Parathyroid adenoma (tissue), 2 donors: ENCODE data around the gene LAMB3.

Experiments used
- H2AFZ ChIP-seq: fragments of 300-600 bp; sonication (generic); one replicate; pipeline ENCODE4 v1.7.0; 2017; ENCODE audit warnings: antibody characterized with exemption, mild to moderate bottlenecking
- H3K27ac ChIP-seq: fragments of 300-600 bp; sonication (generic); one replicate; pipeline ENCODE4 v1.7.0; 2017
- H3K27me3 ChIP-seq: fragments of 300-600 bp; sonication (generic); one replicate; pipeline ENCODE4 v1.7.0; 2017; ENCODE audit warnings: low read length; ENCODE audit not compliant: control insufficient read depth, insufficient read depth
- H3K36me3 ChIP-seq: fragments of 300-600 bp; sonication (generic); one replicate; pipeline ENCODE4 v1.7.0; 2017; ENCODE audit warnings: low read length; ENCODE audit not compliant: control insufficient read depth, insufficient read depth
- H3K4me1 ChIP-seq: fragments of 300-600 bp; sonication (generic); one replicate; pipeline ENCODE4 v1.7.0; 2017; ENCODE audit warnings: control low read depth
- H3K4me2 ChIP-seq: fragments of 300-600 bp; sonication (generic); one replicate; pipeline ENCODE4 v1.7.0; 2017; ENCODE audit warnings: low read length
- H3K4me3 ChIP-seq: fragments of 300-600 bp; sonication (generic); one replicate; pipeline ENCODE4 v1.7.0; 2017; ENCODE audit warnings: low read depth, low read length
- H3K79me2 ChIP-seq: fragments of 300-600 bp; sonication (generic); one replicate; pipeline ENCODE4 v1.7.0; 2017; ENCODE audit warnings: control low read depth
- H3K9ac ChIP-seq: fragments of 300-600 bp; sonication (generic); one replicate; pipeline ENCODE4 v1.7.0; 2017; ENCODE audit warnings: mild to moderate bottlenecking
- H3K9me3 ChIP-seq: fragments of 300-600 bp; sonication (generic); one replicate; pipeline ENCODE4 v1.7.0; 2017; ENCODE audit warnings: low read length; ENCODE audit not compliant: control insufficient read depth
- CTCF ChIP-seq: fragments of 300-600 bp; sonication (generic); IDR thresholded peaks from one replicate; pipeline ENCODE4 v1.7.0; 2017; ENCODE audit warnings: antibody characterized with exemption, mild to moderate bottlenecking
- donor health status: primary hyperparathyroidism.

LAMB3 gene

GRCh38 chr1:209609791-209610630, 42.2 kb downstream of the LAMB3 start:
- Histone ChIP-seq H3K27me3 (no peaks in the 10 kb centered on the region), H2AFZ (no peak overlapping the region), H3K4me2 (no peak overlapping the region), H3K79me2 (no peaks in the 10 kb centered on the region), H3K9ac (no peak overlapping the region), H3K36me3 (no peaks in the 10 kb centered on the region), H3K4me3 (no peak overlapping the region), H3K4me1 (no peaks in the 10 kb centered on the region), H3K27ac (no peak overlapping the region), H3K9me3 (no peaks in the 10 kb centered on the region)
- no peak for TF ChIP-seq CTCF

- no peak for TF ChIP-seq CTCF
- Histone ChIP-seq H3K9ac (no peak overlapping the region), H3K36me3 (no peaks in the 10 kb centered on the region), H3K4me2 (no peak overlapping the region), H3K9me3 (no peaks in the 10 kb centered on the region), H3K27me3 (no peaks in the 10 kb centered on the region), H3K79me2 (no peaks in the 10 kb centered on the region), H3K27ac (no peak overlapping the region), H3K4me3 (no peak overlapping the region), H3K4me1 (no peaks in the 10 kb centered on the region), H2AFZ (no peak overlapping the region)
These were observed 43.0 kb downstream of the LAMB3 start for GRCh38 chr1:209609041-209609790.

GRCh38 chr1:209607795-209608178, 44.4 kb downstream of the LAMB3 start:
- no peak for TF ChIP-seq CTCF
- H3K9ac ChIP-seq, result no peak overlapping the region
- no peaks in the 10 kb centered on the region for H3K4me1 ChIP-seq
- no peak overlapping the region for H2AFZ ChIP-seq
- H3K4me2 ChIP-seq, result no peak overlapping the region
- H3K4me3 ChIP-seq, result no peak overlapping the region
- H3K79me2 ChIP-seq, result no peaks in the 10 kb centered on the region
- H3K9me3 ChIP-seq, result no peaks in the 10 kb centered on the region
- H3K27ac ChIP-seq, result no peak overlapping the region
- no peaks in the 10 kb centered on the region for H3K36me3 ChIP-seq
- H3K27me3 ChIP-seq, result no peaks in the 10 kb centered on the region

- Histone ChIP-seq H3K9ac (no peak overlapping the region), H3K36me3 (no peaks in the 10 kb centered on the region), H3K4me2 (no peak overlapping the region), H3K79me2 (no peaks in the 10 kb centered on the region), H3K27ac (no peak overlapping the region), H3K9me3 (no peaks in the 10 kb centered on the region), H3K4me3 (no peak overlapping the region), H2AFZ (no peak overlapping the region), H3K27me3 (no peaks in the 10 kb centered on the region), H3K4me1 (no peaks in the 10 kb centered on the region)
- TF ChIP-seq CTCF, result no peak
These were observed 45.0 kb downstream of the LAMB3 start for GRCh38 chr1:209607102-209607794.
